GM21529 (cell line): ENCODE data around the gene THAP7.
"Not testable (repeated sequence)": the region's sequence is repeated elsewhere in the genome, so short reads cannot be mapped to it uniquely, and the experiment has no call there.

Experiments used
- ATAC-seq: cut with Tn5 transposase; IDR thresholded peaks from one replicate; pipeline ENCODE4 v1.9.1; 2021; ENCODE audit not compliant: unreplicated experiment

THAP7 gene

GRCh38 chr22:20979940-20980453 is 21.9 kb downstream of the THAP7 start:
- ATAC-seq = no peak

- no peak for ATAC-seq
These were observed 22.6 kb downstream of the THAP7 start for GRCh38 chr22:20979243-20979809.

- ATAC-seq = no peak
These were observed 23.5 kb downstream of the THAP7 start for GRCh38 chr22:20978419-20978818.

GRCh38 chr22:20977516-20978170 is 24.3 kb downstream of the THAP7 start:
- no peak for ATAC-seq

- ATAC-seq = no peak
These were observed 24.9 kb downstream of the THAP7 start for GRCh38 chr22:20977019-20977418.

- ATAC-seq = no peak
These were observed 25.5 kb downstream of the THAP7 start for GRCh38 chr22:20976291-20976877.

GRCh38 chr22:20975541-20976290 is 26.2 kb downstream of the THAP7 start:
- no peak for ATAC-seq

- no peak for ATAC-seq
These were observed 27.5 kb downstream of the THAP7 start for GRCh38 chr22:20974336-20974955.

- no peak for ATAC-seq
These were observed 28.2 kb downstream of the THAP7 start for GRCh38 chr22:20973634-20974286.

GRCh38 chr22:20972933-20973577 is 28.9 kb downstream of the THAP7 start:
- no peak for ATAC-seq

- not testable (repeated sequence) for ATAC-seq
These were observed 29.8 kb downstream of the THAP7 start for GRCh38 chr22:20972014-20972694.

- no peak for ATAC-seq
These were observed 30.8 kb downstream of the THAP7 start for GRCh38 chr22:20970939-20971657.

- ATAC-seq = no peak
These were observed 33.5 kb downstream of the THAP7 start for GRCh38 chr22:20968281-20968977.

- ATAC-seq = no peak
These were observed 34.2 kb downstream of the THAP7 start for GRCh38 chr22:20967697-20968211.

GRCh38 chr22:20966883-20967696 is 34.8 kb downstream of the THAP7 start, which contains the start of gene AIFM3:
AIFM3 (plus strand) TSS chr22:20967255; CDS start chr22:20967945, 690 bp downstream.
- ATAC-seq = no peak

- ATAC-seq = no peak
These were observed 35.7 kb downstream of the THAP7 start for GRCh38 chr22:20965888-20966855.
